ENCODE results near the gene TAS1R1. TPM values are rescaled to one million over a fixed set of nuclear protein-coding genes. Genes with fewer than 3 reads are reported as not detected.
A peak's percentile ranks its signal among the peaks of the same experiment; 100 is the strongest.

TAS1R1 gene
- total RNA-seq, 6 experiments from 2014 or later: 0.26 TPM; not detected in 5

DNA sequence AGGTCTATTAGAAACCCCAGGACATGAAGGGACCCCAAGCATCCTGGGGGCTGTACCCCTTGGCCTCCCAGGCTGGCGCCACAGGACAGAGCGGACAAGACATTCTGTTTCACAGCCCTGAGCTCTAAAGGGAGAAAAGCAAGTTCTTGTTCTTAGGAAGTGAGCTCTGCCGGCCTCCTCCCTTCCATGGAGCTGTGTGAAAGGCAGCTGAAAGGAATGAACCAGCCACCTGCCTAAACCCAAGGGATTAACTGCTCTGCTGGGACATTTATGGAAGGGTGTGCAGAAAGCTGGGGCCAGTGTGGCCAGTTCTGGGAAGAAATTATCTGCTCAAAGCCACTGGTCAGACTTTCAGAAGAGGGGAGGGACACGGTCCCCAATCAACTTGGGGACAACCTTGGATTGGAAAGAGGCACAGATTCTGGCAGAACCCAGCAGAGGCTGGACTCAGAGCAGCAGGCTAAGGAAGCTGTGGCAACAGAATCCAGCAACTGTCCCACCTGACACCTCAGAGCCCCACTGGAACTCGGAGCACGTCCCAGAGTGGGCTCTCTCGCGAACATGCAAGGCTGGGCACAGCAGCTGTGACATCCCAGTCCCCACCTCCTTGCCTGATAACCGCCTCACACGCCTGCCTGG lies 45.4 kb downstream of the TAS1R1 start:
- peak in 1 of 3 donors; percentile 57 for DNase-seq
- intact Hi-C loops (cut with DNase I): no loop called here
- H3K9me3 ChIP-seq: no peaks in the 10 kb centered on the region
- peaks cover 0 to 64% (median 22%) of the 10 kb centered on the region in 4 donors for H3K4me1 ChIP-seq
- WGBS (ENCODE audit: insufficient coverage, low coverage, low lambda C conversion rate, missing lambda C conversion rate): 6% methylated on average over 6 of the region's 10 CpGs
- TF ChIP-seq POLR2A (IDR thresholded peaks at IDR 0.05) (no peak), CTCF (IDR thresholded peaks at IDR 0.05) (no peak)
- H3K27me3 ChIP-seq: no peaks in the 10 kb centered on the region
- no peak for ATAC-seq
- peak overlapping the region; percentile 86 to 98 (median 92) for H3K4me3 ChIP-seq
- H3K36me3 ChIP-seq: peaks cover 0 to 39% (median 21%) of the 10 kb centered on the region in 4 donors
- H3K27ac ChIP-seq: peak overlapping the region; percentile 96 to 98 (median 98)

GRCh38 chr1:6601049-6601922 lies 46.2 kb downstream of the TAS1R1 start:
- intact Hi-C loops (cut with DNase I): no loop called here
- ATAC-seq (peak; percentile 54 to 71 (median 64)), DNase-seq (peak; percentile 83 to 92 (median 89))
- peak overlapping the region; percentile 86 to 98 (median 92) for H3K4me3 ChIP-seq
- TF ChIP-seq CTCF (IDR thresholded peaks at IDR 0.05): no peak
- peak; percentile 65 for TF ChIP-seq POLR2A (IDR thresholded peaks at IDR 0.05)
- H3K27me3 ChIP-seq: no peaks in the 10 kb centered on the region
- peak overlapping the region; percentile 96 to 98 (median 98) for H3K27ac ChIP-seq
- WGBS (ENCODE audit: insufficient coverage, low coverage, low lambda C conversion rate, missing lambda C conversion rate): 0% methylated on average over 8 of the region's 40 CpGs
- H3K4me1 ChIP-seq: peaks cover 0 to 70% (median 22%) of the 10 kb centered on the region in 4 donors
- no peaks in the 10 kb centered on the region for H3K9me3 ChIP-seq
- H3K36me3 ChIP-seq: peaks cover 0 to 32% (median 13%) of the 10 kb centered on the region in 4 donors

DNA sequence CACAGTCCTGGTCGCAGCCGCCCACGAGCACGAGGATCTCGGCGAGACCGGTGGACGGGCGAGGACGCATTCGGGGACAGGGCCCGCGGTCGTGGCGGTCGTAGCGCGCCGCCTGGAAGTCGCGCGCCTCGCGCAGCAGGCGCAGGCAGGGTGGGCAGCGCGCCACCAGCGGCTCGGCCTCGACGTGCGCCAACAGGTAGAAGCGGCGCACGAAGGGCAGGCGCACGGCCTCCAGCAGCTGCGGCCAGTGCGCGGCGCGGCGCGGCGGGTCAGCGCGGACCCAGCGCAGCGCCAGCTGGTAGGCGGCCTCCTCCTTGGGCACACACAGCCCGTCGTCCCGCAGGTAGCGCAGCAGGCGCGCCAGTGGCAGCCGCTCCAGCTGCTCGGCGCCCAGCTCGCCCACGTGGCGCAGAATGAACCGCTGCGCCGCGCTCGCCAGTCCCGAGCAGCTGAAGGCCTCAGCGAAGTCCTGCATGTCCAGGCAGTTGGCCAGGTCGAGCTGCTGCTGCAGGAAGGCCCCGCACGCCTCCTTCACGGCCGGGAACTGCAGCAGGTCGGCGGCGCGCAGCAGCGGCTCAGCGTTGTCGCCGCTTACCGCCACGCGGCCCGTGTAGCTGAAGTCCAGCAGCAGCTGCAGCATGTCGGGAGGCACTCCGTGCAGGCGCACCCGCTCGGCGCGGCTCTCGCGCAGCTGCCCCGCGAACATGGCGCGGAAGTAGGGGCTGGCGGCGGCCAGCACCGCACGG lies 47.0 kb downstream of the TAS1R1 start:
- Histone ChIP-seq H3K4me3 (peak overlapping the region; percentile 86 to 98 (median 92)), H3K36me3 (peaks cover 0 to 24% (median 8%) of the 10 kb centered on the region in 4 donors), H3K27me3 (no peaks in the 10 kb centered on the region), H3K4me1 (peaks cover 0 to 65% (median 22%) of the 10 kb centered on the region in 4 donors), H3K27ac (peak overlapping the region; percentile 96 to 98 (median 98)), H3K9me3 (no peaks in the 10 kb centered on the region)
- WGBS (ENCODE audit: insufficient coverage, low coverage, low lambda C conversion rate, missing lambda C conversion rate): 0% methylated on average over 3 of the region's 103 CpGs
- intact Hi-C loops (cut with DNase I): no loop called here
- ATAC-seq: peak; percentile 0 to 21 (median 11)
- peak; percentile 73 to 81 (median 76) for DNase-seq
- no peak for TF ChIP-seq POLR2A (IDR thresholded peaks at IDR 0.05)
- peak in 1 of 4 donors; percentile 4 for TF ChIP-seq CTCF (IDR thresholded peaks at IDR 0.05)

DNA sequence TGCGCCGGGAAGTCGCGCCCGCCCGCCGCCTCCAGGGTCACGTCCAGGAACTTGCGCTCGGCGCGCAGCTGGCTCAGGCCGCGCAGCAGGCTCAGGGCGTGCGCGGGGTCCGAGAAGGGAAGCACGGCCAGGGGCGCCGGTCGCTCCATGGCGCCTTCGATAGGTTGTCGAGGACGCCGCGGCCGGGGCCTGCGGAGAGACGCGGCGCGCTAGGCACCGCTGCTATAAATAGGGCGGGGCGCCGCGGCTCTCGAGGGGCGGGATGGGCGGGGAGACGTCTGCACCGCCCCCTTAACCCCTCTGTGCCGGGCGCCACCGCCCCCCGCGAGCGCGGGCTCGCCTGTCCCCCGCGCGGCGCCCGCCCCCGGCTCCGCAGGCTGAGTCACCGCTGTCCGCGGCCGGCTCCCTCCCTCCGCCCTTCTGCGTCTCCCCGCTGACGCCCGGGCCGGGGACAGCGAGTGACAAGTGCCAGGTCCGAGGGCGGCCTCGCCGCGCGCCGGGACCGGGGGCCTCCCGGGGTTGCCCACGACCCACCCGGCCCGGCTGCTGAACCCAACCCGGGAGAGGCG lies 47.6 kb downstream of the TAS1R1 start, which contains the start of gene KLHL21:
KLHL21 (minus strand) TSS at position 201 of the 569 bp plus-strand sequence; CDS start at position 149, 52 bp downstream.
- peaks cover 0 to 17% (median 5%) of the 10 kb centered on the region in 4 donors for H3K36me3 ChIP-seq
- WGBS (ENCODE audit: insufficient coverage, low coverage, low lambda C conversion rate, missing lambda C conversion rate): 0% methylated on average over 20 of the region's 84 CpGs
- DNase-seq (peak; percentile 91 to 95 (median 93)), ATAC-seq (peak; percentile 57 to 78 (median 64))
- peaks cover 0 to 59% (median 19%) of the 10 kb centered on the region in 4 donors for H3K4me1 ChIP-seq
- no peaks in the 10 kb centered on the region for H3K27me3 ChIP-seq
- TF ChIP-seq POLR2A (IDR thresholded peaks at IDR 0.05) (peak; percentile 92), CTCF (IDR thresholded peaks at IDR 0.05) (no peak)
- peak within 1 kb of the TSS; percentile 96 to 98 (median 98) for H3K27ac ChIP-seq
- H3K9me3 ChIP-seq: no peaks in the 10 kb centered on the region
- H3K4me3 ChIP-seq: peak within 1 kb of the TSS; percentile 86 to 98 (median 92)
- intact Hi-C loops (cut with DNase I): no loop called here

All from right lobe of liver (tissue), 6 donors.